Measurements from ENCODE around the gene FAM219A.
A peak's percentile ranks its signal among the peaks of the same experiment; 100 is the strongest.

The FAM219A gene

DNA sequence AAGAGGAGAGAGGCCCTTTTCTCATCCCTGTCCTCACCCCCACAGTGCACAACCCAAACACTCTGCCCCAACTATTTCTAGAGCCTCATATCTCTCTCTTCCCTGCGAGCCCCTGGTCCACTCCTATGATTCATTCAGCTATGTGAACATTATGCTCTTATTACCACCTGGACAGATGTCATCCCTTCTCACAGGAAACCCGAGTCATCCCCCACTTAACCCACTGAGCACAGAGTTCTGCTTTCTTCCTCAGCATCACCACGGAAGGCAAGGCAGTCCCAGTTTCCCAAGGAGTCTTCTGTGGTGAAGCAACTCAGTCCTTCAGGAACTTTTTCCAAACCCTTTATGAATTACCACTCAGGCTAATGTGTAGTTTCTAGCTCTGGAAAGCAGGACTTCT is 1.6 kb upstream of the FAM219A start:
- H3K9ac ChIP-seq (ENCODE audit: low read length): no peak overlapping the region
- no peak overlapping the region for H2AFZ ChIP-seq (ENCODE audit: low read length)
- no peak overlapping the region for H3K27ac ChIP-seq (ENCODE audit: low read depth, low read length, poor library complexity, severe bottlenecking)
- no peaks in the 10 kb centered on the region for H3F3A ChIP-seq (ENCODE audit: insufficient read depth, low read length)
- TF ChIP-seq, protein P1, sequence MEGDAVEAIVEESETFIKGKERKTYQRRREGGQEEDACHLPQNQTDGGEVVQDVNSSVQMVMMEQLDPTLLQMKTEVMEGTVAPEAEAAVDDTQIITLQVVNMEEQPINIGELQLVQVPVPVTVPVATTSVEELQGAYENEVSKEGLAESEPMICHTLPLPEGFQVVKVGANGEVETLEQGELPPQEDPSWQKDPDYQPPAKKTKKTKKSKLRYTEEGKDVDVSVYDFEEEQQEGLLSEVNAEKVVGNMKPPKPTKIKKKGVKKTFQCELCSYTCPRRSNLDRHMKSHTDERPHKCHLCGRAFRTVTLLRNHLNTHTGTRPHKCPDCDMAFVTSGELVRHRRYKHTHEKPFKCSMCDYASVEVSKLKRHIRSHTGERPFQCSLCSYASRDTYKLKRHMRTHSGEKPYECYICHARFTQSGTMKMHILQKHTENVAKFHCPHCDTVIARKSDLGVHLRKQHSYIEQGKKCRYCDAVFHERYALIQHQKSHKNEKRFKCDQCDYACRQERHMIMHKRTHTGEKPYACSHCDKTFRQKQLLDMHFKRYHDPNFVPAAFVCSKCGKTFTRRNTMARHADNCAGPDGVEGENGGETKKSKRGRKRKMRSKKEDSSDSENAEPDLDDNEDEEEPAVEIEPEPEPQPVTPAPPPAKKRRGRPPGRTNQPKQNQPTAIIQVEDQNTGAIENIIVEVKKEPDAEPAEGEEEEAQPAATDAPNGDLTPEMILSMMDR (IDR thresholded peaks at IDR 0.05; ENCODE audit: low read length): no peak
- no peak for TF ChIP-seq EZH2 (IDR thresholded peaks at IDR 0.05; ENCODE audit: borderline replicate concordance, low read length)
- no peaks in the 10 kb centered on the region for H3K27me3 ChIP-seq (ENCODE audit: insufficient read depth, low read length)
- no peaks in the 10 kb centered on the region for H4K20me1 ChIP-seq (ENCODE audit: insufficient read depth, low read length)
- H3K4me3 ChIP-seq (ENCODE audit: low read depth, low read length, poor library complexity, severe bottlenecking): no peak overlapping the region
- no peaks in the 10 kb centered on the region for H3K9me2 ChIP-seq (ENCODE audit: low read depth, low read length)
- H3K79me2 ChIP-seq (ENCODE audit: insufficient read depth, low read length): no peaks in the 10 kb centered on the region
- no peak overlapping the region for H3K4me2 ChIP-seq (ENCODE audit: low read length)
- H3K4me1 ChIP-seq (ENCODE audit: insufficient read depth, low read length, severe bottlenecking): peaks cover 17% of the 10 kb centered on the region
- no peaks in the 10 kb centered on the region for H3K36me3 ChIP-seq (ENCODE audit: insufficient read depth, low read length)
- no peaks in the 10 kb centered on the region for H3K9me3 ChIP-seq (ENCODE audit: low read length)

DNA sequence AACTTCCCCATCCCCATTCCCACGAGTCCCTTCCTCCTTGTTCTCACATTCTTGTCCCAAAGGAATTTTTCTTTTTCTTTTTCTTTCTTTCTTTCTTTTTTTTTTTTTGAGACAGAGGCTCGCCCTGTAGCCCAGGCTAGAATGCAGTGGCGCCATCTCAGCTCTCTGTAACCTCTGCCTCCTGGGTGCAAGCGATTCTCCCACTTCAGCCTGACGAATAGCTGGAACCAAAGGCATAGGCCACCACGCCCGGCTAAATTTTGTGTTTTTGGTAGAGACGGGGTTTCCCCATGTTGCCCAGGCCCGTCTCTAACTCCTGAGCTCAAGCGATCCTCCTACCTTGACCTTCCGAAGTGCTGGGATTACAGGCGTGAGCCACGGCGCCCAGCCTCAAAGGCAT is 986 bp upstream of the FAM219A start:
- H4K20me1 ChIP-seq (ENCODE audit: insufficient read depth, low read length): no peaks in the 10 kb centered on the region
- no peak overlapping the region for H3K4me3 ChIP-seq (ENCODE audit: low read depth, low read length, poor library complexity, severe bottlenecking)
- peaks cover 17% of the 10 kb centered on the region for H3K4me1 ChIP-seq (ENCODE audit: insufficient read depth, low read length, severe bottlenecking)
- no peaks in the 10 kb centered on the region for H3K27me3 ChIP-seq (ENCODE audit: insufficient read depth, low read length)
- TF ChIP-seq, protein P1 (IDR thresholded peaks at IDR 0.05; ENCODE audit: low read length): no peak
- no peak for TF ChIP-seq EZH2 (IDR thresholded peaks at IDR 0.05; ENCODE audit: borderline replicate concordance, low read length)
- H3K27ac ChIP-seq (ENCODE audit: low read depth, low read length, poor library complexity, severe bottlenecking): no peak overlapping the region
- no peak overlapping the region for H2AFZ ChIP-seq (ENCODE audit: low read length)
- H3K79me2 ChIP-seq (ENCODE audit: insufficient read depth, low read length): no peaks in the 10 kb centered on the region
- no peaks in the 10 kb centered on the region for H3F3A ChIP-seq (ENCODE audit: insufficient read depth, low read length)
- no peaks in the 10 kb centered on the region for H3K36me3 ChIP-seq (ENCODE audit: insufficient read depth, low read length)
- H3K9me2 ChIP-seq (ENCODE audit: low read depth, low read length): no peaks in the 10 kb centered on the region
- no peak overlapping the region for H3K4me2 ChIP-seq (ENCODE audit: low read length)
- H3K9ac ChIP-seq (ENCODE audit: low read length): no peak overlapping the region
- H3K9me3 ChIP-seq (ENCODE audit: low read length): no peaks in the 10 kb centered on the region

DNA sequence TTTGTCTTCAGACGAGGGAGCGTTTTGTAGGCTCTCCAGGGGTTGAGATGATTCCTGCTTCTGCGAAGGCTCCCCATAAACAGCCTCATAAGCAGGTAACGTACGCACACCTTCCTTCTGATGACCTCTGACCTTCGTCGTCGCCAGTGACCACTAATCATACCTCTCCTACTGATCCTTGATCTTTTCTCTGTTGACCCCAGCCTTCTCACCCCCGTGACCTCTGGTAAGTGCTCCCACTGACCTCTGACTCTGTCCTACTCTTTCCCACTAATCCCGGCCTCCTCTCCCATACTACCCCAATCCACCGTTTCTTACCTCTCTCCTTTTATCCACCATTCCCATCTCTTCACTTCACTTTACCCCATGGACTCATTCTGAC is 580 bp upstream of the FAM219A start:
- Histone ChIP-seq H3K36me3 (ENCODE audit: insufficient read depth, low read length) (no peaks in the 10 kb centered on the region), H4K20me1 (ENCODE audit: insufficient read depth, low read length) (no peaks in the 10 kb centered on the region), H3K9me3 (ENCODE audit: low read length) (no peaks in the 10 kb centered on the region), H3K9me2 (ENCODE audit: low read depth, low read length) (no peaks in the 10 kb centered on the region), H2AFZ (ENCODE audit: low read length) (no peak overlapping the region), H3F3A (ENCODE audit: insufficient read depth, low read length) (no peaks in the 10 kb centered on the region), H3K27ac (ENCODE audit: low read depth, low read length, poor library complexity, severe bottlenecking) (no peak overlapping the region), H3K79me2 (ENCODE audit: insufficient read depth, low read length) (no peaks in the 10 kb centered on the region), H3K4me3 (ENCODE audit: low read depth, low read length, poor library complexity, severe bottlenecking) (peak overlapping the region; percentile 50), H3K27me3 (ENCODE audit: insufficient read depth, low read length) (no peaks in the 10 kb centered on the region), H3K4me1 (ENCODE audit: insufficient read depth, low read length, severe bottlenecking) (peaks cover 17% of the 10 kb centered on the region), H3K9ac (ENCODE audit: low read length) (no peak overlapping the region; the same call in 1 of the 2 replicates), H3K4me2 (ENCODE audit: low read length) (peak overlapping the region; percentile 70)
- TF ChIP-seq EZH2 (IDR thresholded peaks at IDR 0.05; ENCODE audit: borderline replicate concordance, low read length): no peak
- TF ChIP-seq, protein P1 (IDR thresholded peaks at IDR 0.05; ENCODE audit: low read length): no peak

All from OCI-LY1 (cell line).